Vagina (tissue), 2 donors: Measurements from ENCODE around the gene CES1. TPM values are rescaled to one million over a fixed set of nuclear protein-coding genes. Genes with fewer than 3 reads are reported as not detected.
"Not testable (repeated sequence)": the region's sequence is repeated elsewhere in the genome, so short reads cannot be mapped to it uniquely, and the experiment has no call there.

Experiments
- DNase-seq, 2 donors: peaks; one replicate each; pipeline ENCODE4 v3.0.0-alpha.2; 2017; ENCODE audit errors: extremely low spot score in 2 of 2
- H3K27ac ChIP-seq: fragments of 200-600 bp; sonication (generic); one replicate; pipeline ENCODE4 v1.5.1; 2019
- H3K27me3 ChIP-seq: fragments of 200-600 bp; sonication (generic); one replicate; pipeline ENCODE4 v1.5.1; 2019
- H3K36me3 ChIP-seq, 2 donors: fragments of 200-600 bp; sonication (generic); one replicate each; pipeline ENCODE4 v1.5.1; 2017 to 2019
- H3K4me1 ChIP-seq: fragments of 200-600 bp; sonication (generic); one replicate; pipeline ENCODE4 v1.5.1; 2019
- H3K4me3 ChIP-seq, 2 donors: fragments of 200-600 bp; sonication (generic); 1 replicate in 1 of 2; 2 replicates in 1 of 2; pipeline ENCODE4 v1.5.1; 2016 to 2019
- H3K9me3 ChIP-seq: fragments of 200-600 bp; sonication (generic); one replicate; pipeline ENCODE4 v1.5.1; 2019
- CTCF ChIP-seq, 3 experiments: fragments of 450-650 bp in 2 of 3; fragments of 200-600 bp in 1 of 3; sonication (generic) in 1 of 3; IDR thresholded peaks; one replicate each; pipeline ENCODE4 v1.5.1; 2017 to 2019; ENCODE audit warnings: antibody characterized with exemption in 3 of 3, mild to moderate bottlenecking in 2 of 3, moderate library complexity in 2 of 3
- POLR2A ChIP-seq, 2 donors: fragments of 450-650 bp; IDR thresholded peaks; one replicate each; pipeline ENCODE4 v1.6.1; 2017; ENCODE audit warnings: antibody characterized with exemption in 2 of 2, mild to moderate bottlenecking in 2 of 2, moderate library complexity in 2 of 2
- POLR2AphosphoS5 ChIP-seq, 2 donors: sonication (generic); formaldehyde crosslinking; IDR thresholded peaks; one replicate each; pipeline ENCODE4 v1.9.0; 2017; ENCODE audit warnings: antibody characterized with exemption in 2 of 2, mild to moderate bottlenecking in 2 of 2, low read depth in 1 of 2; ENCODE audit not compliant: insufficient read depth in 1 of 2
- intact Hi-C: fragments of 100-400 bp; cut with DNase I; formaldehyde crosslinking; loops from one replicate; pipeline ENCODE4 v1.15.1; 2023
- total RNA-seq: library from RNA; depleted of rRNA; stranded (reverse); fragments of >200 nt; gene quantifications from one replicate; pipeline ENCODE4 v1.2.3, GENCODE V29; 2016

Gene CES1
- total RNA-seq, 1 donor from 2014 or later: 10.1 TPM

GRCh38 chr16:55773859-55774549 is 58.9 kb downstream of the CES1 start:
- intact Hi-C loops: no loop called here
- DNase-seq: no peak
- H3K4me1 ChIP-seq: no peaks in the 10 kb centered on the region
- no peak overlapping the region for H3K4me3 ChIP-seq
- TF ChIP-seq CTCF (IDR thresholded peaks at IDR 0.05) (no peak), POLR2A (IDR thresholded peaks at IDR 0.05) (no peak), POLR2AphosphoS5 (IDR thresholded peaks at IDR 0.05; ENCODE audit: insufficient read depth in 1 of 2, low read depth in 1 of 2) (no peak)
- no peaks in the 10 kb centered on the region for H3K9me3 ChIP-seq
- no peaks in the 10 kb centered on the region for H3K36me3 ChIP-seq
- no peak overlapping the region for H3K27ac ChIP-seq
- no peaks in the 10 kb centered on the region for H3K27me3 ChIP-seq

GRCh38 chr16:55765161-55765560 is 67.7 kb downstream of the CES1 start:
- H3K4me3 ChIP-seq: no peak overlapping the region
- intact Hi-C loops: no loop called here

GRCh38 chr16:55760310-55761001 is 72.4 kb downstream of the CES1 start:
- Histone ChIP-seq H3K4me1 (no peaks in the 10 kb centered on the region), H3K4me3 (no peak overlapping the region), H3K27ac (no peak overlapping the region), H3K36me3 (no peaks in the 10 kb centered on the region), H3K9me3 (no peaks in the 10 kb centered on the region), H3K27me3 (no peaks in the 10 kb centered on the region)
- intact Hi-C loops: no loop called here
- TF ChIP-seq CTCF (IDR thresholded peaks at IDR 0.05): no peak
- no peak for TF ChIP-seq POLR2AphosphoS5 (IDR thresholded peaks at IDR 0.05; ENCODE audit: insufficient read depth in 1 of 2, low read depth in 1 of 2)
- no peak for TF ChIP-seq POLR2A (IDR thresholded peaks at IDR 0.05)
- no peak for DNase-seq

More at GRCh38 chr16:55765161-55765560, 67.7 kb downstream of the CES1 start:
- H3K27me3 ChIP-seq: no peaks in the 10 kb centered on the region
- H3K36me3 ChIP-seq: no peaks in the 10 kb centered on the region
- H3K27ac ChIP-seq: no peak overlapping the region
- TF ChIP-seq POLR2A (IDR thresholded peaks at IDR 0.05) (no peak), CTCF (IDR thresholded peaks at IDR 0.05) (no peak), POLR2AphosphoS5 (IDR thresholded peaks at IDR 0.05; ENCODE audit: insufficient read depth in 1 of 2, low read depth in 1 of 2) (no peak)
- no peak for DNase-seq
- H3K9me3 ChIP-seq: no peaks in the 10 kb centered on the region
- no peaks in the 10 kb centered on the region for H3K4me1 ChIP-seq

GRCh38 chr16:55759965-55760309 is 73.0 kb downstream of the CES1 start:
- H3K4me1 ChIP-seq, H3K27ac ChIP-seq, intact Hi-C loops, H3K9me3 ChIP-seq, H3K4me3 ChIP-seq, H3K27me3 ChIP-seq, DNase-seq, H3K36me3 ChIP-seq: not testable (repeated sequence)

GRCh38 chr16:55757595-55758527 is 75.0 kb downstream of the CES1 start:
- H3K4me3 ChIP-seq, H3K36me3 ChIP-seq, H3K27me3 ChIP-seq, H3K4me1 ChIP-seq, DNase-seq, H3K27ac ChIP-seq, intact Hi-C loops, H3K9me3 ChIP-seq: not testable (repeated sequence)
